Measurements from ENCODE around the gene CBFA2T2. TPM values are rescaled to one million over a fixed set of nuclear protein-coding genes. Genes with fewer than 3 reads are reported as not detected.

CBFA2T2 gene
- 9.0 and 9.8 TPM in 2 replicates for total RNA-seq

GRCh38 chr20:33490023-33490933, at the start of gene CBFA2T2:
CBFA2T2 (plus strand) TSS chr20:33490096; CDS start chr20:33490268, 172 bp downstream.

DNA sequence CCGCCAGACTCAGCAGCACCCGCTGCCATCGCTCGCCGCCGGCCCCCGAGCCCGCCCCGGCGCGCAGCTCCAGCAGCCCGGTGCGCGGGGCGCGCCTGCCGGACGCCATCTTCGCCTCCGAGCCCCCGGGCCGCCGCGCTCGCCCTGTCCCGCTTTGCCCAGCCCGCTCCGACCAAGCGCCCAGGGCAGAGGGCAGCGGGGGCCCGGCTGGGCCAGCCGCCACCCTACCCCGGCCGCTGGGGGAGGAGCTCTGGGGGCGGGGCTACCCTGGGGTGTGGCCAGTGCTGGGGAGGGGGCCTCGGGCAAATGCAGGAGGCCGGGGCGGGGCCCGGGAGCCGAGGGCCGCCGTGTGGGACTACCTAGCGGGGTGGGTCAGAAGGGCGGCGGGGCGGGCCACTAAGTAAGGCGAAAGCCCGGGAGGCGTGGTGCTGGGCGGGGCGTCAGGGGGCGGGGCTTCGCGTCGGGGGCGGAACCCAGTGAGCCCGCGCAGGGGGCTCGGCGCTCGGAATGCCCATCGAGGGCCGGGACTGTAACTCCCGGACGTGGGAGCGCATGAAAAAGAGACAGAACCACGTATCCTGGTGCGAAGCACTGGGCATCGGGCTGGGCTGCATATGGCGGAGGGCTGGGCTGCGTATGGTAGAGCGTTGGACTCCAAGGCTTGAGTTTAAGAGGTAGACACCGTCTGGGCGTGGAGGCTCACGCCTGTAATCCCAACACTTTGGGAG, 46.2 kb upstream of the CBFA2T2 start, which contains the start of gene SNTA1:
TSS of gene SNTA1 (minus strand) at position 252 of the 728 bp plus-strand sequence. CDS start at position 109, 143 bp downstream.

GRCh38 chr20:33662172-33662571, 172.3 kb downstream of the CBFA2T2 start, which contains the start of gene C20orf144:
C20orf144 (plus strand) TSS chr20:33662327; CDS start chr20:33662346, 19 bp downstream.

DNA sequence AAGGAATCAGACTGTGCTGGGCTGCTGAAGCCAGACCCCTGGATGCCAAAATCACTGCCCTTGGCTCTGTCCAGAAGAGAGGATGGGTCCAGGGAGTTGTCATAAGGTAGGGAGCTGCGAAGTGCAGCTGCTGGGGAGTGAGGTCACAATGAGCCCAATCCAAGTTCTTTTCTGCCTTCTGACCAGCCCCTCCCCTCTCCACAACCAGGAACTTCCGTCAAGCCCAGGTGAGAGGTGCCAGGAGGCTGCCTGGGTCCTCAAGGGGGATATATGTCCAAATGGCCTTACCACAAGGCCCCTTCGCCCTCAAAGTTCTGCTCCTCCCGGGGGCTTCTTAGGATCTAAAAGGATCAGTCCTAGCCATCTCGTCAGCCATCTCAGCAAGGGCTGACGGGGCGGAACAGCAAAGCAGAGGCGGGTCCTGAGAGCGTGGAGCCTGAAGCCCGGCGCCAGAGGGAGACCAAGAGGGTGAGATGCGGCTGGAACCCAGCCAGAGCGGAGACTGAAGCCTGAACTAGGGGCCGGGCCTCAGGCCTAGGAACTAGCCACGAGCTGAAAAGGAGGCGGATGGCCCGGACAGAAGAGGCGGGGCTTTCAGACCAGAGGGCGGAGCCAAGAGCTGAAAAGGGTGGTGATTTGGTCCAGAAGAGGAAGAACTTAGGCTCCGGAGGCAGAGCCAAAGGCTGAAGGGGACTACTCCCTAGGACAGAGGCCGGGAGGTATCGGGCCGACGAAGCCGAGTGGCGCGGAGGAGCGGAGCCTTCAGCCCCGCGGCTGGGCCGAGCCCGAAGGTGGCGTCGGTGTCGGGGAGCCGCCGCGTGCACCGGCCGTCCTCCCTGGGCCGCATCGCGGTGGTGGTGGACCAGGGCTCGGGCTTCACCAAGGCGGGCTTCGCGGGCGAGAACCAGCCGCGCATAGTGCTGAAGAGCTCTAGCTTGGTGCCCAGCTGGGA, 176.7 kb downstream of the CBFA2T2 start, which contains the start of gene ACTL10:
TSS of gene ACTL10 (plus strand) at position 651 of the 952 bp plus-strand sequence. CDS start 555 bp downstream, outside the sequence.

DNA sequence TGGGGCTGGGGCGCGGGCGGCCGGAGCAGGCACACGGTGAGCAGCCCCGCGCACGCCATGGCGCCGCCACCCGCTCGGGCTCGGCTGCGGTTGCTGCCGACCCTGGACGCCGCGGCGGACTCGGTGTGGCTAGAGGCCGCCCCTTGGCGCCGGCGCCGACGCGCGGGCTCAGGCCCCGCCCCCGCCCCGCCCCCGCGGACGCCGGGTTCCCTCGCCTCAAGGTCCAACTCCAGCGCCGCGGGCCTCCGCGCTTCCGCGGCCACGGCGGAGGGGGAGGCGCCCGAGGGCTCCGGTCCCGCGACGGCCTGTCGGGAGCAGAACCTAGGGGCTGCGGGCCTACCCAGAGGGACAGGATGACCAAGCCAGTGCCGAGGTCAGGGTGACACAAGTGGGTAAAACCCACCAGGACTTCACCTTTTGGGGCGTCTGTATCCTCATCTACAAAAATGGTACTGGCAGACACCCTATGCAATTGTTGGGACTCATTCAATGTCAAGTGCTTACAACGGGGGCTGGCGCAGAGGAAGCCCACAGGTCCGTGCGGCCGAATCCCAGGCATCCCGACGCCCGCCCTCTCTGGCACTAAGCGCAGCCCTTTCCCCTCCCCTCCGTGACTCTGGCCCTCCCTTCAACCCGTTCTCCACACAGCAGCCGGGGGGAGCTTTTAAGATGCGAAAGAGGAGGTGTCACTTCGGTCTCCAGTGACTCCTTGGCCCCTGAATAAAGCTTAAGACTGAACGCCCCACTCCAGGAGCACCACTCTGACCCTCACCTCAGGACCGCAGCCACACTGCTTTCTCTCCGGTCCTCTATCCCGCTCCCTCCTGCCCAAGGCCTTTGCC, 184.6 kb downstream of the CBFA2T2 start, which contains the start of gene NECAB3:
TSS of gene NECAB3 (minus strand) at position 135 of the 842 bp plus-strand sequence. CDS start at position 59, 76 bp downstream.

DNA sequence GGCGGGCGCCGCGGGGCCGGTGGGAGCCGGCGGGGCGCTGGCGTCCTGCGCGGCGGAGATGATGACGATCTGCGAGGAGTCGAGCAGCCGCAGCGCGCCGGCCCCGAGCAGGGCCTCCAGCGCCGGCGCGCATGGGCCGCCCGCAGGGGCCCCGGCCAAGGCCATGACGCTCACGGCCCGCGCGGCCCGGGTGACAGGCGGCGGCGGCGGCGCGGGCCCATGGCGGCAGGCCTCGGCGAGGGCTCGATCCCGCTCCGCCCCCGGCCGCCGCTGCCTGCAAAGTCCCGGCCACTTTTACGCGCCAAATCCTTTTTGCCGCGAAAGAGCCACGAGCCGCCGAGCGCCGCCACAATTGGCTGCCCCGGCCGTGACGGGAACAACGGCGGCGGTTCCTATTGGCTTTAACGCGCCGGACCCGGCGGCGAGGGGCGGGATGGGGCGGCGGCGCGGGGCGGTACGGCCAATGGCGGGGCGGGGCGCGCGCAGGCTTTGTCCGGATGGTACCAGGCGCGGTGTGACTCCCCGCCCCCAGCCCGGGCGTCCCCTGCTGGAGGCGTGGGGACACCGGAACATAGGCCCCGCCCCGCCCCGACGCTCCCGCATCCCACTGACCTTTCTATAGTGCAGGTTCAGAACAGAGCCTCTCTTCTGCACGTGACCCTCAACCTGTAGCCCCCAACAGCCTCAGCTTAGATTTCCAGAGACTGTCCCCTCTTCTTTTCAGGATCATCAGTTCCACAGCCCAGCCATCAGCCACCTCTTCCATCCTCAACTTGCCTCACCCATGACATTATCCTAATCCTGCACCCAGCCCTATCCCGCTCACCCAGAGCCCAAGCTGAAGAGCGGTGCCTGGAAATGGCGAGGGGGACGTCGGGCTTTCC, 196.4 kb downstream of the CBFA2T2 start, which contains the start of gene E2F1:
TSS of gene E2F1 (minus strand) at position 286 of the 884 bp plus-strand sequence. CDS start at position 165, 121 bp downstream.

Other genes starting within 250 kb of the CBFA2T2 start
- gene BPIFB1, start 206.9 kb upstream of the CBFA2T2 start, total RNA-seq = not detected in 2 replicates
- gene CDK5RAP1, start 88.6 kb upstream of the CBFA2T2 start, total RNA-seq = 23.9 and 27.8 TPM in 2 replicates
- gene SNTA1, start 46.3 kb upstream of the CBFA2T2 start, total RNA-seq = 32.9 and 42.2 TPM in 2 replicates
- 0.14 and 0.22 TPM in 2 replicates for gene C20orf144, start 172.2 kb downstream of the CBFA2T2 start, total RNA-seq
- 1.1 and 1.6 TPM in 2 replicates for gene ACTL10, start 176.8 kb downstream of the CBFA2T2 start, total RNA-seq
- gene NECAB3, start 184.3 kb downstream of the CBFA2T2 start, total RNA-seq = 31.8 and 47.3 TPM in 2 replicates
- gene E2F1, start 196.3 kb downstream of the CBFA2T2 start, total RNA-seq = 0.66 and 19.8 TPM in 2 replicates
- 1.3 and 6.0 TPM in 2 replicates for gene PXMP4, start 230.2 kb downstream of the CBFA2T2 start, total RNA-seq
- 1.5 and 1.9 TPM in 2 replicates for gene ZNF341, start 241.9 kb downstream of the CBFA2T2 start, total RNA-seq